Measurements from ENCODE around the gene SPI1. TPM values are rescaled to one million over a fixed set of nuclear protein-coding genes. Genes with fewer than 3 reads are reported as not detected.

Gene SPI1
- total RNA-seq, 2 experiments from 2014 or later = 71.2 to 79.6 TPM

DNA sequence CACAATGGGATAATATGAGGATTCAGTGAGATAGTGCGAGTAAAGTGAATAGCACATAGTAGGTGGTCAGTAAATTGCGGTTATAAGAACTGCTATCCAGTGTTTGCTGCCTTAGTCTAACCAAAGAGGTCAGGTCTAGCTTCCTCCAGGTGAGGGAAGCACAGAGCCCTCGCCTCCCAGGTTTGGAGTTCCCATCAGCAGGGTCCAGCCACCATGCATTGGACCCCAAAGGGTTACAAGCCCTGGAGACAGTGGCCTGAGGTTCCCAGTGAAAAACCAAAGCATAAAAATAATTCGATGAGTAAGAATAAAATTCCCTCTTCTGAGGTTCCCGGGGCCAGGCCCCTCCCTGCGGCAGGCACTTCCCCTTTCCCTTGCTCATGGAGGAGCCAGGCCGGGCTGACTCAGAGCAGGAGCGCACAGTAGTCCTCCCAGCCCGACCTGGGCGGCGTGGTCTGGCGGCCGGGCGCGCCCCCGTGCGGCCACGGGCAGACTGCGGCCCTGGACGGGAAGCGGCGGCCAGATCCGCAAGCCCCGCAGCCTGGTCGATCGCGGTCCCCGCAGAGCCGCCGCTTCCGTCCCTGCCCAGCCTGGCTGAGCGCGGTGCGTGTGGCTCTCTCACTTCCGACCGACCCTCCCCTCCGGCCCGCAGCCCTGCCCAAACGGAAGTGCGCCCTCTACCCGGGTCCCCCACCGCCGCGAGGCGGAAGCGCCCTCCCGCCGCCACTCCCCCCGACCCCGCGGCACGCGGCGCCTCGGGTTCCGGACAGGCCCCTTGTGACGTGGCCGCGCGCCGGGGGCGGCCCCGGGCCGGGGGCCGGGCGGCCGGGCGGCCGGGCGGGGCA, 29.6 kb upstream of the SPI1 start, which contains the start of gene SLC39A13:
TSS of gene SLC39A13 (plus strand) at position 845 of the 845 bp plus-strand sequence. CDS start 1,505 bp downstream, outside the sequence.
- ChIA-PET CTCF (ENCODE audit: unreplicated experiment) (interaction anchor here (0.6 to 1.4 kb wide), 4 partner anchors 9 to 47 kb away, joined by 4 to 9 read pairs (median 6); no protein-coding TSS in a partner anchor), POLR2A (interaction anchor here (0.6 to 2.5 kb wide), 7 partner anchors 8 to 34 kb away, joined by 3 to 9 read pairs (median 5); partner anchors contain the start of genes PSMC3 and SPI1)
- peak within 1 kb of the TSS; percentile 91 for H3K4me2 ChIP-seq (ENCODE audit: low read length)
- DNase-seq (ENCODE audit: low spot score) = peak; percentile 96
- no peaks in the 10 kb centered on the region for H3K9me2 ChIP-seq (ENCODE audit: insufficient read depth, low read length)
- H3K4me3 ChIP-seq (ENCODE audit: low read depth, low read length, poor library complexity, severe bottlenecking) = peak within 1 kb of the TSS; percentile 88
- no peaks in the 10 kb centered on the region for H3K79me2 ChIP-seq (ENCODE audit: insufficient read depth, low read depth, low read length)
- H3K9me3 ChIP-seq (ENCODE audit: low read length) = no peaks in the 10 kb centered on the region
- H2AFZ ChIP-seq (ENCODE audit: low read length) = peak within 1 kb of the TSS; percentile 74; the same call in 1 of the 2 replicates
- H3K36me3 ChIP-seq (ENCODE audit: insufficient read depth, low read length) = no peaks in the 10 kb centered on the region
- intact Hi-C loops (cut with micrococcal nuclease; ENCODE audit: unreplicated experiment) = loop anchor here (1.0 kb wide), 6 partner anchors 8 to 231 kb away; partner anchors contain the start of gene SPI1
- peak within 1 kb of the TSS; percentile 80 for H3K27ac ChIP-seq (ENCODE audit: low read depth, low read length, poor library complexity, severe bottlenecking)
- TF ChIP-seq EZH2phosphoT487 (IDR thresholded peaks at IDR 0.05; ENCODE audit: borderline replicate concordance, low read depth, low read length) = no peak
- TF ChIP-seq, protein P1, sequence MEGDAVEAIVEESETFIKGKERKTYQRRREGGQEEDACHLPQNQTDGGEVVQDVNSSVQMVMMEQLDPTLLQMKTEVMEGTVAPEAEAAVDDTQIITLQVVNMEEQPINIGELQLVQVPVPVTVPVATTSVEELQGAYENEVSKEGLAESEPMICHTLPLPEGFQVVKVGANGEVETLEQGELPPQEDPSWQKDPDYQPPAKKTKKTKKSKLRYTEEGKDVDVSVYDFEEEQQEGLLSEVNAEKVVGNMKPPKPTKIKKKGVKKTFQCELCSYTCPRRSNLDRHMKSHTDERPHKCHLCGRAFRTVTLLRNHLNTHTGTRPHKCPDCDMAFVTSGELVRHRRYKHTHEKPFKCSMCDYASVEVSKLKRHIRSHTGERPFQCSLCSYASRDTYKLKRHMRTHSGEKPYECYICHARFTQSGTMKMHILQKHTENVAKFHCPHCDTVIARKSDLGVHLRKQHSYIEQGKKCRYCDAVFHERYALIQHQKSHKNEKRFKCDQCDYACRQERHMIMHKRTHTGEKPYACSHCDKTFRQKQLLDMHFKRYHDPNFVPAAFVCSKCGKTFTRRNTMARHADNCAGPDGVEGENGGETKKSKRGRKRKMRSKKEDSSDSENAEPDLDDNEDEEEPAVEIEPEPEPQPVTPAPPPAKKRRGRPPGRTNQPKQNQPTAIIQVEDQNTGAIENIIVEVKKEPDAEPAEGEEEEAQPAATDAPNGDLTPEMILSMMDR (conservative IDR thresholded peaks at IDR 0.05; ENCODE audit: low read length) = peak; percentile 91
- H3K4me1 ChIP-seq (ENCODE audit: insufficient read depth, low read length, poor library complexity, severe bottlenecking) = peaks cover 54% of the 10 kb centered on the region
- H4K20me1 ChIP-seq (ENCODE audit: insufficient read depth, low read length) = no peaks in the 10 kb centered on the region
- BruUV-seq (replicated peaks) = TSS peak; percentile 97

DNA sequence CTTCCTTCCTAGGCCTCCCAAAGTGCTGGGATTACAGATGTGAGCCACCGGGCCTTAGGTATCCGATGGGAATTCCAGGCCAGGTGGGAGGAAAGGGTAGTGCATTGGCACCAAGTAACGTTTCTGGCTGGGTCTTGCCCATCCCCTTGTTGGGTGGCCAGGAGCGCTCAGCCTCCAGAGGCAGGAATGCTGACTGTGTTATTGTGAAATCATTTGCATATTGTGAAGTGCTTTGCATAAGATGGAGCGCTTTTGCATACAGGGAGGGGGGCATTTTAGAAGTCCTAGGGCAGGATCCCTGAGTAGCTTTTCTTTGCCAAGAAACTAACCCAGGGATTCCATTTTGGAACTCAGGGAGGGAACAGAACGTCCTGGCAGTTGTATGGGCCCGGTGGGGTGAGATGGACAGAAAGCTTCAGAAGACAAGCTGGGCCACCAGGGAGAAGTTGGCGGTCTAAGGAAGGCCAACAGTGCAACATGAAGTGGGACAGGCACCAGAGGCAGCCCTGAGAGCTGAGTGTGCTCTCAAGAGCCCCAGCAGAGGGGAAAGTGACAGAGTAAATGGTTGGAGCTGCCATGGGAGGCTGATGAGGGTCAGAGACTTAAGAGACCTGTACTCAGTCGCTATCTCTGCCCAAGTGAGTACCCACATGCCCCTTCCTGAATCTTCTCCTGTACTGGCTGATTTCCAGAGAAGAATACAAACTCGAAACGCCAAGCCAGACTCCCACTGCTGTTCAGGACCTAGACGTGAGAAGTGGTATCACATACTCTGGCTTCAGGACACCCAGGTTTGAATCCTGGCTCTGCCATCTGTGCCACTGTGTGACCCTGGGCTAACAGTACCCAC, 28.8 kb upstream of the SPI1 start:
- peak overlapping the region; percentile 33; the same call in 1 of the 2 replicates for H2AFZ ChIP-seq (ENCODE audit: low read length)
- H4K20me1 ChIP-seq (ENCODE audit: insufficient read depth, low read length) = no peaks in the 10 kb centered on the region
- peak; percentile 45 for DNase-seq (ENCODE audit: low spot score)
- no TSS peak for BruUV-seq (replicated peaks)
- peak overlapping the region; percentile 82 for H3K4me2 ChIP-seq (ENCODE audit: low read length)
- H3K4me3 ChIP-seq (ENCODE audit: low read depth, low read length, poor library complexity, severe bottlenecking) = peak overlapping the region; percentile 73
- H3K36me3 ChIP-seq (ENCODE audit: insufficient read depth, low read length) = no peaks in the 10 kb centered on the region
- ChIA-PET CTCF (ENCODE audit: unreplicated experiment) (interaction anchor here (1.1 to 1.4 kb wide), 3 partner anchors 9 to 33 kb away, joined by 4 to 9 read pairs (median 7); no protein-coding TSS in a partner anchor), POLR2A (interaction anchor here (0.6 to 1.3 kb wide), 4 partner anchors 8 to 33 kb away, joined by 3 to 7 read pairs (median 5); partner anchors contain the start of gene SPI1)
- H3K79me2 ChIP-seq (ENCODE audit: insufficient read depth, low read depth, low read length) = no peaks in the 10 kb centered on the region
- peaks cover 63% of the 10 kb centered on the region for H3K4me1 ChIP-seq (ENCODE audit: insufficient read depth, low read length, poor library complexity, severe bottlenecking)
- intact Hi-C loops (cut with micrococcal nuclease; ENCODE audit: unreplicated experiment) = no loop called here
- TF ChIP-seq, protein P1 (conservative IDR thresholded peaks at IDR 0.05; ENCODE audit: low read length) = no peak
- no peak for TF ChIP-seq EZH2phosphoT487 (IDR thresholded peaks at IDR 0.05; ENCODE audit: borderline replicate concordance, low read depth, low read length)
- H3K9me3 ChIP-seq (ENCODE audit: low read length) = no peaks in the 10 kb centered on the region
- H3K9me2 ChIP-seq (ENCODE audit: insufficient read depth, low read length) = no peaks in the 10 kb centered on the region
- peak overlapping the region; percentile 80 for H3K27ac ChIP-seq (ENCODE audit: low read depth, low read length, poor library complexity, severe bottlenecking)
